ENCODE results near the gene GALK2.
"Not testable (repeated sequence)": the region's sequence is repeated elsewhere in the genome, so short reads cannot be mapped to it uniquely, and the experiment has no call there.

GALK2 gene

DNA sequence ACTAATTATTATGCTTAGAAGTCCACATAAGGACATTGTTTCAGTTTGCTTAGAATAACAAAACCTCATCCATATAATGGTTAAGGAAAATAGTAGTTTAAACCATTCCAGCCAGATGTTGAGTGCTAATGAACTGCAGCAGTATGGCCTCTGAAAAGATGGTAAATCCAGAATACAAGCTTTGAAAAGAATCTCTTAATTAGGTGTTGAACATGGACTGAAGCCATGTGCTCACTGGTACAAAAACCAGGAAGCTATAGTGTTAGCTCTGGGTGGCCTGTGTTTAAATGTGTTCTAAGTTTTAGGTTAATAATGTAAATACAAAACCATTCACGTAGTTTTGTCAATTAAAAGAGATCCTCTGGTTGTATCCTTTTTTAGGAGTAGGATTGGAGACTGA is 78.2 kb downstream of the GALK2 start:
- H3K27ac Mint-ChIP-seq = no peak overlapping the region
- no peak for ATAC-seq (replicated peaks)
- H3K36me3 Mint-ChIP-seq (ENCODE audit: insufficient read depth) = no peaks in the 10 kb centered on the region

DNA sequence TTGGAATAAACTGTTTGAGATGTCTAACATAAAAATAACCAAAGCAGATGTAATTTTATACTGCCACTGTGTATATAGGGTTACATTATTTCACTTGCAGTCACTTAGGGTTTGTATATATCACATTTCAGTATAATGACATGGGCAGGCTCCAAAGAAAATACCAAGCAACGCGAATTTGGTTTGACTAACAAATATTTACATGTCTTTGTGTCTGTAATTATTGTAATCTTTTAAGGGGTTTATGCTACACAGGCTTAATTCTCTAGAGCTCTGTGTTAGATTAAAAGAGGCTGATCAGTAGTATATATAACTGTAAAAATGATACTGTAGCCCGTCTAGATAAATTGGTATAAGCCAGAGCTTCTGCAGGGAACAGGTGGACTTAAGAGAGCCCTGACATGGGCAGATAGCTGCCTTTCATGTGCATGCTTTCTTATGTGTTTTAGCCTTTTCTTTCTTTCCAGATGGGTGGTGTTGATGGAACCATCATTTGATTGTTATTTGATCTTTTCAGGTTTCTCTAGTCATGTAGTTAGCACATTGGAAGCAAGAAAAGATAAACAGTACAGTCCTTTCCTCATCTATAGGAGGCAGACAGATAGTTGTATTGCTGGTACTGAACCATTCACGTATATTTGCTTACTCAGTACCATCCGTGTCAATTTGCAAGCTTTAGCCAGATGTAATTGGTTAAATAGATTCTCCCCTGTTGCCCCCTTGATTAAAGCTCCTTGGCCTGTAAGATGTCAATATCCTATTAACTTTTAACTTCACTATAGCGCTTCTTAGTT is 86.1 kb downstream of the GALK2 start:
- ATAC-seq (replicated peaks) (no peak), DNase-seq (no peak)
- H3K4me1 Mint-ChIP-seq (ENCODE audit: low read depth in 2 of 2) = peaks cover 0 to 20% of the 10 kb centered on the region in 2 donors
- peaks cover 6% of the 10 kb centered on the region for H3K36me3 Mint-ChIP-seq (ENCODE audit: insufficient read depth)
- no peaks in the 10 kb centered on the region for H3K9me3 Mint-ChIP-seq
- no peak overlapping the region for H3K27ac Mint-ChIP-seq
- no peak overlapping the region for H3K4me3 Mint-ChIP-seq
- H3K27me3 Mint-ChIP-seq = no peaks in the 10 kb centered on the region

More for the DNA sequence above, 78.2 kb downstream of the GALK2 start:
- peaks cover 0 to 16% of the 10 kb centered on the region in 2 donors for H3K4me1 Mint-ChIP-seq (ENCODE audit: low read depth in 2 of 2)
- DNase-seq = no peak
- H3K27me3 Mint-ChIP-seq = no peaks in the 10 kb centered on the region
- H3K9me3 Mint-ChIP-seq = no peaks in the 10 kb centered on the region
- no peak overlapping the region for H3K4me3 Mint-ChIP-seq

DNA sequence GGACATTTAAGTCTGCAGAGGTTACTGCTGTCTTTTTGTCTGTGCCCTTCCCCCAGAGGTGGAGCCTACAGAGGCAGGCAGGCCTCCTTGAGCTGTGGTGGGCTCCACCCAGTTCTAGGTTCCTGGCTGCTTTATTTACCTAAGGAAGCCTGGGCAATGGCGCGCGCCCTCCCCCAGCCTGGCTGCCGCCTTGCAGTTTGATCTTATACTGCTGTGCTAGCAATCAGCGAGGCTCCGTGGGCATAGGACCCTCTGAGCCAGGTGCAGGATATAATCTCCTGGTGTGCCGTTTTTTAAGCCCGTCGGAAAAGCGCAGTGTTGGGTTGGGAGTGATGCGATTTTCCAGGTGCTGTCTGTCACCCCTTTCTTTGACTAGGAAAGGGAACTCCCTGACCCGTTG is 95.1 kb downstream of the GALK2 start:
- not testable (repeated sequence) for H3K9me3 Mint-ChIP-seq; H3K4me1 Mint-ChIP-seq (ENCODE audit: low read depth in 2 of 2); H3K27ac Mint-ChIP-seq; DNase-seq; ATAC-seq (replicated peaks); H3K4me3 Mint-ChIP-seq; H3K27me3 Mint-ChIP-seq; H3K36me3 Mint-ChIP-seq (ENCODE audit: insufficient read depth)

DNA sequence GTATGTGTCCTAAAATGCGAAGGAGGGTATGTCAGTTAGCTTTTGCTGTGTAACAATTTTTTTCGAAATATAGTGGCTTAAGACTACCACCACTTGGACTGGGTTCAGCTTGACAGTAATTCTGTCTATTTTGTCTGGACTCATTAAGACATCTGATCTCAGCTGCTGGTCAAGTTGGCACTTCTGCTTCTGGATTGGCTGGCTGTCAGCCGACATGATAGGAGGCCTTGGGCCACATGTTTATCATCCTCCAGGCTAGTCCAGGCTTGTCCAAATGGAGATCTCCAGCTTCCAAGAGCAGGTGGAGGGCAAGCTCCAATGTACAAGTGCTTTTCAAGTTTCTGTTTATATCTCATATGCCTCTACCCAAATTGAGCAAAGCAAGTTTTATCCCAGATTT is 95.9 kb downstream of the GALK2 start:
- H3K9me3 Mint-ChIP-seq = peaks cover 0 to 1% of the 10 kb centered on the region in 2 donors

DNA sequence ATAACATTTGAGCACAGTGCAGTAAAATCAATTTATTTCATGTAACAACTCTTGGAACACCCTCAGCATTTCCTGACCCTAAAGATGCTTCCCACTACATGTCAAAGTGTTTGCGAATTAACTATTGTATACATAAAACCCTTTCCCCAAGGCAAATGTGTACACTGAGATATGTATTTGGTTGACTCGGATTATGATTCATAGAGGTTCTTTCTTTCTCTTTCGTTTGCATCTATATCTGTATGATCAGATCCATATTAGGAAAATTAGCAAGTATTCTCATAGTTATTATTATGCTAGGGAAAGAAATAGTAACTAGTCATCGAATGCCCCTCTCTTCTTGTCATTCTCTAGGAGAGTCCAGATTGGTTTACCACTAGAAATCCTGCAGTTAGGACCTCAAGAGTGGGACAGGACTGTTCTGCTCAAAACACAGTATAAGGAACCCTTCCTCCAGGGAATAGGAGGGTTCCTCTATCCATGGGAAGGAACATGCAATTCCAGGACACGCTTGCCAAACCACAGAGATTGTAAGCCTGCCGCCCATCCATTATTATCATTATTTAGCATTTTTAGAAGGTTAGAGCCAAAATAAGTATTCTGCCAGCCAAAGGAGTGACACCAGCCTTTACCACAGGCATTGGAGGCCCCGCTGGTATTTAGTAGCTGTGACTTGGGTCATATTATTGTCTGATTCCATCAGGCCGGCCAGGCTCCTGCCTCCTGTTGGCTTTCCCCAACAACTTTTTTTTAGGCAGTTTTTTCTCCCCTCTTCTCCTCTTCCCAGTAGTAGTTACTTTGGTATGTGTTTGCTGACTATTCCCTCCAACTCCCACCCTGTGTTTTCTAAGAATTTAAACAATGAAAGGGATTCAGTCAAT is 100.7 kb downstream of the GALK2 start:
- Mint-ChIP-seq H3K4me3 (no peak overlapping the region), H3K9me3 (no peaks in the 10 kb centered on the region), H3K27ac (peak overlapping the region in 1 of 2 donors; percentile 8), H3K36me3 (ENCODE audit: insufficient read depth) (peaks cover 3% of the 10 kb centered on the region), H3K27me3 (no peaks in the 10 kb centered on the region), H3K4me1 (ENCODE audit: low read depth in 2 of 2) (peaks cover 2 to 8% of the 10 kb centered on the region in 2 donors)
- no peak for DNase-seq
- ATAC-seq (replicated peaks) = no peak

More for the DNA sequence above, 95.9 kb downstream of the GALK2 start:
- no peak for ATAC-seq (replicated peaks)
- H3K27me3 Mint-ChIP-seq = no peaks in the 10 kb centered on the region
- H3K4me3 Mint-ChIP-seq = no peak overlapping the region
- peaks cover 3% of the 10 kb centered on the region for H3K36me3 Mint-ChIP-seq (ENCODE audit: insufficient read depth)
- H3K4me1 Mint-ChIP-seq (ENCODE audit: low read depth in 2 of 2) = peaks cover 2 to 8% of the 10 kb centered on the region in 2 donors
- DNase-seq = no peak
- no peak overlapping the region for H3K27ac Mint-ChIP-seq

DNA sequence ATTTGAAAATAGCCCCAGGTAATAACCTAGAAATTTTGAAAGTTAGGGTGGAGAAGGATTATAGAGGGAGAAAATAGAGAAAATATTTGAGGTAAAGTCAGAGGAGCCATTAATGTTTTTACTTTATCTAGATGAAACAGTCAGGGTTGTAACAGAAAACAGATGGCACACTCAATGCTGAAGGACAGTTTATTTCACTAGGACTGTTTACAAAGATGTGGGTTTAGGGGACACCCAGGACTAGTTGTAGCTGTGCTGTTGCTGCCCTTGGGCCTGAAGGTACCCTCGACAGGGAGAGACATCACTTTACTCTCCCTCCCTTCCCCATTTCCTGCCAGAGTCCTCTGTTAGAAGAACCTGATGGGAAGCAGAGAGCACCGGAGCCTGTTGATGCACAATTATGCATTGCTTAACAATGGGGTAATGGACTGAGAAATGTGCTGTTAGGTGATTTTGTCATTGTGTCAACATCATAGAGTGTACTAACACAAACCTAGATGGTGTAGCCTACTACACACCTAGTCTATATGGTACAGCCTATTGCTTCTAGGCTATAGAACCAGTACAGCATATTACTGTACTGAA is 103.8 kb downstream of the GALK2 start:
- peak overlapping the region in 1 of 2 donors; percentile 5 for H3K27ac Mint-ChIP-seq

DNA sequence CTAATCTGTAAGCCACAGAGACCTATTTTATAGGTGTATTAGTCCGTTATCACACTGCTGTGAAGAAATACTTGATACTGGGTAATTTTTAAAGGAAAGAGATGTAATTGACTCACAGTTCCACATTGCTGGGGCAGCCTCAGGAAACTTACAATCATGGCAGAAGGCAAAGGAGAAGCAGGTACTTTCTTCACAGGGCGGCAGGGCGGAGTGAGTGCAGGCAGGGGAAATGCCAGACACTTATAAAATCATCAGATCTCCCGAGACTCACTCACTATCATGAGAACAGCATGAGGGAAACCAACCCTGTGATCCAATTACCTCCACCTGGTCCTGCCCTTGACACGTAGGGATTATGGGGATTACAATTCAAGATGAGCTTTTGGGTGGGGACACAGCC is 108.7 kb downstream of the GALK2 start:
- Mint-ChIP-seq H3K36me3 (ENCODE audit: insufficient read depth) (peaks cover 7% of the 10 kb centered on the region), H3K27me3 (no peaks in the 10 kb centered on the region), H3K9me3 (no peaks in the 10 kb centered on the region), H3K4me1 (ENCODE audit: low read depth in 2 of 2) (peaks cover 0 to 7% of the 10 kb centered on the region in 2 donors), H3K4me3 (no peak overlapping the region), H3K27ac (no peak overlapping the region)
- ATAC-seq (replicated peaks) = no peak
- DNase-seq = no peak

More for the DNA sequence above, 103.8 kb downstream of the GALK2 start:
- no peak for ATAC-seq (replicated peaks)
- Mint-ChIP-seq H3K4me1 (ENCODE audit: low read depth in 2 of 2) (peaks cover 0 to 4% of the 10 kb centered on the region in 2 donors), H3K36me3 (ENCODE audit: insufficient read depth) (peaks cover 3% of the 10 kb centered on the region), H3K27me3 (no peaks in the 10 kb centered on the region), H3K9me3 (no peaks in the 10 kb centered on the region), H3K4me3 (no peak overlapping the region)
- DNase-seq = no peak

DNA sequence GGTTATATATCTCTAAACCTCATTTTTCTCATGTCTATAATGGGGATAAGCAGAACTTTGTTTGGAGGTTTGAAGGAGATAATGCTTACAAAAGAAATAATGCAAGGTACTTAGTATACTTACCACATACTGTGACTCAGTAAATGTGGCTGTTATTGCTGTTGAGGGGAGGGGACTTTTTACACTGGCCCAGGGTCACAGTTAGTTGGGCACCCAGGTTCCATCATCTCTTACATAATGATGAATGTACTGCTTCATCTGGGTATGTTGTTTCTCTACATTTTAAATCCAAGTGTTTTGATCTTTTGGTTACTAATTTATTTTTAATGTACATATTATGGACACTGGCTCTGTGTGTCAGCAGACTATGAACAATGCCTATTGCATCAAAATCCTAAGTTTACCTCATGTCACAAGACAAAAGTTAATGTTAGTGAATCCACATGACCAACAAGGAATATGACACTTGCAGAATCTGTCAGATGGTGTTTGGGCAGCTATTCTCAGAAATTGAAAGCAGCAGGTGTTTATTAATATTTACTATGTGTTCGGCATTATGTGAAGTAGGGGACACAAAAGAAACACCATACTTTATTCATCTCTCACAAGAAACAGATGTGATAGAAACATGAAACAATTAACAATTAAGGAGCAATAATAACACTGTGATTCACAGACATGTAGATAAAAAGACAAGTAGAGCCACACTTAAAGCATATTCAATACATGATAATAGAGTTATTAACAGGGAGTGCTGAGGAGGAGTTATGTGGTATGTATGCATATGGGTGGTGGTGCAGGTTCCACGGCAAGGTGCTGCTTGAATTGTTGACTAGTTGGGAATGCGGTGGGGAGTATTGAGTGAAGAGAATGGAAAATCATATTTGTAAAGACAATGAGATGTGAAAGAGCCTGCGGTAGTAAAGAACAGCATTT is 109.7 kb downstream of the GALK2 start:
- DNase-seq = no peak
- Mint-ChIP-seq H3K4me1 (ENCODE audit: low read depth in 2 of 2) (peaks cover 0 to 7% of the 10 kb centered on the region in 2 donors), H3K4me3 (no peak overlapping the region), H3K9me3 (no peaks in the 10 kb centered on the region), H3K27me3 (no peaks in the 10 kb centered on the region), H3K27ac (no peak overlapping the region), H3K36me3 (ENCODE audit: insufficient read depth) (peaks cover 7% of the 10 kb centered on the region)
- no peak for ATAC-seq (replicated peaks)

DNA sequence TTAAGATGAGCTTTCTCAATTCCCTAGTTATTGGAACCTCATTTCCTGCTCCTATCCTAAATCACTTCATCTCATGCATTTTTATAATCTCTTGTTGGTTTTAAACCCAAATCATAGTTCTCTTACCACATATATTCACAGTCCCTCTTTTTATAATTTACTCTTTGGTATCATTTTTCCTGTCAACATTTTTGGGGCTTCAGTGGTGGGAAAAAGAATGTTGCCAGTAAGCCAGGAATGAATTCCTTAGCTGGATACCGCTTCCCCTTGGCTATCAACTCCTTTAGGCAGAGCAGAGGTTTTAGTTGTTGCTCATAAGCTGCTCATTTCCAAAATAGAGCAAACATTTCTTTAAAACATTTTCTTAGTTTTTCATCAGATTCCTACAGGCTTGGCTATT is 112.3 kb downstream of the GALK2 start:
- DNase-seq (no peak), ATAC-seq (replicated peaks) (no peak)
- H3K36me3 Mint-ChIP-seq (ENCODE audit: insufficient read depth) = peaks cover 7% of the 10 kb centered on the region
- H3K27ac Mint-ChIP-seq = no peak overlapping the region
- H3K9me3 Mint-ChIP-seq = no peaks in the 10 kb centered on the region
- no peaks in the 10 kb centered on the region for H3K27me3 Mint-ChIP-seq
- H3K4me1 Mint-ChIP-seq (ENCODE audit: low read depth in 2 of 2) = peaks cover 5 to 15% of the 10 kb centered on the region in 2 donors
- no peak overlapping the region for H3K4me3 Mint-ChIP-seq

DNA sequence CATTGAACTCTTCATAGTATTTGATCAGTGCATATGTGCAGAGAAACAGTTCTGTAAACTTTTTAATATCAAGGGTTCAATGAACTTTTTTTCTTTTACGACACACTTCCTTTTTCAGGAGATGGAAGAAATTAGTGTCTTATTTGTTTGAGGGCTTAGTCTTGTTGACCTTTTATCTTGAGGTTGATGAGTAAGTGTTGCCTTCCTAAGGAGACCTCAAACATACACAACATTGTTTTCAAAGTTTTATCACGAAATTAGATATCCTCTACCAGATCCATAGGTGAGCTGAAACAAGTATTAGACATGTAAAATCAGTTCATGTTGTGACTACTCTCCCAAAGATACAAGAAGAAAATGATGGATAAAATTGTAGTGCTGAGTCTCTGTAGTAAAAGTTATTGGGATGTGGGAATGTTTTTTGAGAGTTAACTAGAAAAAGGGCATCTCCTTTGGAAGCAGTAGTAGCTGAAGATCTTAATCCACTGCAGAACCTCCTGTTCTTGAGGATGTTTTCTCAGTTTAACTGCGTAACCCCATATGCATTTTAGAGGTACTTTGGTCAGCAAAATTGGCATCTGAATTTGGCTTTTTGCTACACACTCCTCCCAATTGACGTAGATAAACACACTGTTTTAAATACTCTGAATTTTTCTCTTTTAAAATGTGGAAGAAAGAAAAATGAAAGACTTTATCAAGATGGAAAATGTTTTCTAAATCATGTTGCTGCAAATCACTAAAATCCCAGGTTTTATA is 116.8 kb downstream of the GALK2 start:
- Mint-ChIP-seq H3K9me3 (no peaks in the 10 kb centered on the region), H3K4me3 (no peak overlapping the region), H3K27ac (no peak overlapping the region), H3K4me1 (ENCODE audit: low read depth in 2 of 2) (peaks cover 5 to 9% of the 10 kb centered on the region in 2 donors), H3K36me3 (ENCODE audit: insufficient read depth) (peaks cover 10% of the 10 kb centered on the region), H3K27me3 (no peaks in the 10 kb centered on the region)
- no peak for ATAC-seq (replicated peaks)
- DNase-seq = no peak

DNA sequence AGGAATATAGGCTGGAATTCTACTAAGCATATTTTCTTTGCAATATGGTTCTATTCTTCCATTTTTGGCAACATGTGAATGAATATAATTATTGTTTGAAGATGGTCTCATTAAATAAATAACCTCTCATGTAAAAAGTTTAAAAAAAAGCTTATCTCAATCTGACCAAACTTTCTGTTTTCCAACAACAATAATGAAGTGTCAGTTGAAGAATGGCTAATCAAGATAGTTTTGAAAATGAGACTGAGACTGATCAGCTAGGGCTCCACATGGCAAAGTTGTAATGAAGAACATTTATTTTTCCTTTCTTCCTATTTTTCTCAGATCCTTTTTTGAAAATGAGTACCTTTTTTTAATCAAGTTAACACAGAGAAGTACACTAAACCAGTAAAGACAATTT is 117.4 kb downstream of the GALK2 start:
- Mint-ChIP-seq H3K4me3 (no peak overlapping the region), H3K36me3 (ENCODE audit: insufficient read depth) (peaks cover 10% of the 10 kb centered on the region), H3K4me1 (ENCODE audit: low read depth in 2 of 2) (peaks cover 5 to 9% of the 10 kb centered on the region in 2 donors), H3K27ac (no peak overlapping the region), H3K9me3 (no peaks in the 10 kb centered on the region), H3K27me3 (no peaks in the 10 kb centered on the region)
- no peak for ATAC-seq (replicated peaks)
- no peak for DNase-seq

DNA sequence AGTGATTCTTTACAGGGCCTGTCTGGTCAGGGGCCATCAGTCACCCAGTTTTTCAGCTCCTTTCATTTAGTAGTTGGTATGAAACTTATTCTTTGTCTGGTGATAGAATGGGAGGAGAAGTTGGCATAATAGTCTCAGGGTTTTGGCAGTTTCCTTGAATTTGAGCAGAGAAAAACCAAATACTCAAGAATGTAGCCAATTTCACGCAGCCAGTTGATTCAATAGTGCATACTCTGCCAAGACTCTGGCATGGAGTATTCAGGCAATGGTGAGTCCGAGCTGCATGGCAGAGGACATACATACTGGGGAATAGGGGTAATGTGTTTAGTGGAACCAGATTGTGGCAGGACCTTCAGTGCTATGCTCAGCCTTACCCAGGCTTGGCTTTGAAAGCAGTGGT is 118.3 kb downstream of the GALK2 start:
- ATAC-seq (replicated peaks) = no peak
- H3K27ac Mint-ChIP-seq = peak overlapping the region in 1 of 2 donors; percentile 61
- no peak overlapping the region for H3K4me3 Mint-ChIP-seq
- H3K36me3 Mint-ChIP-seq (ENCODE audit: insufficient read depth) = peaks cover 11% of the 10 kb centered on the region
- DNase-seq = no peak
- no peaks in the 10 kb centered on the region for H3K9me3 Mint-ChIP-seq
- peaks cover 5 to 9% of the 10 kb centered on the region in 2 donors for H3K4me1 Mint-ChIP-seq (ENCODE audit: low read depth in 2 of 2)
- H3K27me3 Mint-ChIP-seq = no peaks in the 10 kb centered on the region

Data from effector memory CD8-positive, alpha-beta T cell (primary cell).